GM12878 (cell line): Measurements from ENCODE around the gene SIK3. TPM values are rescaled to one million over a fixed set of nuclear protein-coding genes. Genes with fewer than 3 reads are reported as not detected.

Source experiments
- ATAC-seq: fragments of 200-7000 bp; cut with Tn5 transposase; 3 replicates; pipeline ENCODE4 v1.9.1; 2020; ENCODE audit warnings: mild to moderate bottlenecking, moderate library complexity
- BruUV-seq: library from RNA; stranded (reverse); fragments of 400-500 nt; replicated peaks from 2 replicates; lab custom pipeline; 2021; lab: Mats Ljungman, UMichigan
- CTCF ChIA-PET: fragments of 300-600 bp; sonication (Branson Sonifier 250); formaldehyde crosslinking; extraction: SDS; loops from one replicate; lab custom pipeline; 2021; ENCODE audit warnings: inconsistent platforms; lab: Yijun Ruan, JAX
- POLR2A ChIA-PET: fragments of 350-600 bp; formaldehyde crosslinking; extraction: SDS; loops from one replicate; lab custom pipeline; 2021; ENCODE audit warnings: inconsistent platforms; lab: Charles Lee
- RAD21 ChIA-PET: fragments of 300-600 bp; sonication (Branson Sonifier 250); formaldehyde crosslinking; loops from one replicate; lab custom pipeline; 2023; ENCODE audit warnings: antibody characterized with exemption; ENCODE audit not compliant: unreplicated experiment; lab: Charles Lee
- SMC1A ChIA-PET: fragments of 300-600 bp; sonication (Branson Sonifier 250); formaldehyde crosslinking; loops from one replicate; lab custom pipeline; 2023; ENCODE audit not compliant: unreplicated experiment, uncharacterized antibody; lab: Charles Lee
- DNase-seq: peaks from one replicate; pipeline ENCODE4 v3.0.0-alpha.2; 2011; ENCODE audit warnings: low read depth, low spot score
- FAIRE-seq: peaks from 3 replicates; lab custom pipeline; 2011; peaks lifted over from hg19 to GRCh38; lab: Jason Lieb, UNC
- H2AFZ ChIP-seq: 2 replicates; pipeline ENCODE4 v1.6.0; 2011; ENCODE audit warnings: low read depth, low read length, control low read depth; ENCODE audit not compliant: control insufficient read depth
- H3K27ac ChIP-seq: 2 replicates; pipeline ENCODE4 v1.5.1; 2011; ENCODE audit warnings: control low read depth; ENCODE audit not compliant: control insufficient read depth, insufficient read depth
- H3K27me3 ChIP-seq, 2 experiments: replicated peaks in 1 of 2; 2 replicates each; pipeline versions ENCODE4 v1.6.0 to v1.6.1; 2011; ENCODE audit warnings: low read length in 1 of 2; ENCODE audit not compliant: control insufficient read depth in 2 of 2, insufficient read depth in 2 of 2
- H3K36me3 ChIP-seq, 2 experiments: 2 replicates each; pipeline ENCODE4 v1.5.1; 2011; ENCODE audit warnings: low read length in 1 of 2; ENCODE audit not compliant: control insufficient read depth in 2 of 2, insufficient read depth in 2 of 2
- H3K4me1 ChIP-seq: 2 replicates; pipeline ENCODE4 v1.6.1; 2011; ENCODE audit warnings: mild to moderate bottlenecking, low read length, moderate library complexity, mixed read lengths; ENCODE audit not compliant: control insufficient read depth, insufficient read depth
- H3K4me2 ChIP-seq: 2 replicates; pipeline ENCODE4 v1.6.0; 2011; ENCODE audit warnings: control low read depth; ENCODE audit not compliant: control insufficient read depth, insufficient read depth
- H3K4me3 ChIP-seq: fragments of 200-600 bp; sonication (generic); 2 replicates; pipeline ENCODE4 v1.5.1; 2016
- H3K79me2 ChIP-seq: 2 replicates; pipeline ENCODE4 v1.6.0; 2011; ENCODE audit warnings: low read length; ENCODE audit not compliant: control insufficient read depth, insufficient read depth
- H3K9ac ChIP-seq: 2 replicates; pipeline ENCODE4 v1.8.0; 2011; ENCODE audit warnings: low read length, control low read depth, mixed read lengths; ENCODE audit not compliant: control insufficient read depth, insufficient read depth
- H3K9me3 ChIP-seq: replicated peaks from 3 replicates; pipeline ENCODE4 v1.5.1; 2011; ENCODE audit warnings: mild to moderate bottlenecking, low read length; ENCODE audit not compliant: control insufficient read depth, insufficient read depth
- H4K20me1 ChIP-seq: 2 replicates; pipeline ENCODE4 v1.6.0; 2011; ENCODE audit not compliant: control insufficient read depth, insufficient read depth
- BACH1 ChIP-seq: fragments of 450-650 bp; IDR thresholded peaks from 2 replicates; pipeline ENCODE4 v1.6.1; 2017; ENCODE audit warnings: mild to moderate bottlenecking, borderline replicate concordance
- BHLHE40 ChIP-seq, 2 experiments: fragments of 450-650 bp in 1 of 2; IDR thresholded peaks; 2 replicates each; pipeline ENCODE4 v1.6.1; 2011 to 2017; ENCODE audit warnings: low read depth in 2 of 2, borderline replicate concordance in 1 of 2, improper control_type of control experiment in 1 of 2, low read length in 1 of 2, mild to moderate bottlenecking in 1 of 2
- BMI1 ChIP-seq: fragments of 450-650 bp; IDR thresholded peaks from 2 replicates; pipeline ENCODE4 v1.6.1; 2016; ENCODE audit warnings: mild to moderate bottlenecking, moderate library complexity, borderline replicate concordance
- DPF2 ChIP-seq: fragments of 450-650 bp; IDR thresholded peaks from 2 replicates; pipeline ENCODE4 v1.6.1; 2017; ENCODE audit warnings: mild to moderate bottlenecking
- E2F8 ChIP-seq: fragments of 450-650 bp; IDR thresholded peaks from 2 replicates; pipeline ENCODE4 v1.6.1; 2018; ENCODE audit warnings: mild to moderate bottlenecking, low read depth, moderate library complexity; ENCODE audit not compliant: partially characterized antibody
- ESRRA ChIP-seq: IDR thresholded peaks from 2 replicates; pipeline ENCODE4 v1.6.1; 2012; ENCODE audit warnings: mild to moderate bottlenecking, low read length, improper control_type of control experiment
- ETV6 ChIP-seq, 2 experiments: fragments of 450-650 bp in 1 of 2; IDR thresholded peaks in 1 of 2; conservative IDR thresholded peaks in 1 of 2; 2 replicates each; pipeline ENCODE4 v1.6.1; 2014; ENCODE audit warnings: antibody characterized with exemption in 1 of 2, borderline replicate concordance in 1 of 2, low read depth in 1 of 2, mild to moderate bottlenecking in 1 of 2, moderate library complexity in 1 of 2
- EZH2 ChIP-seq: IDR thresholded peaks from 2 replicates; pipeline ENCODE4 v1.6.1; 2012; ENCODE audit warnings: low read depth, mild to moderate bottlenecking, control low read depth, inconsistent platforms, low read length, borderline replicate concordance; ENCODE audit not compliant: control insufficient read depth
- GABPA ChIP-seq: IDR thresholded peaks from 2 replicates; pipeline ENCODE4 v1.6.1; 2014; ENCODE audit warnings: antibody characterized with exemption, low read depth, mild to moderate bottlenecking, inconsistent platforms
- HCFC1 ChIP-seq: fragments of 150-350 bp; IDR thresholded peaks from 2 replicates; pipeline ENCODE4 v1.6.1; 2014; ENCODE audit warnings: low read length
- HDGF ChIP-seq: fragments of 450-650 bp; IDR thresholded peaks from 2 replicates; pipeline ENCODE4 v1.6.1; 2016; ENCODE audit warnings: antibody characterized with exemption
- IRF5 ChIP-seq: fragments of 450-650 bp; IDR thresholded peaks from 2 replicates; pipeline ENCODE4 v1.6.1; 2017; ENCODE audit warnings: borderline replicate concordance
- NR2F1 ChIP-seq: fragments of 450-650 bp; conservative IDR thresholded peaks from 2 replicates; pipeline ENCODE4 v1.6.1; 2017; ENCODE audit warnings: mild to moderate bottlenecking
- POLR2AphosphoS5 ChIP-seq: IDR thresholded peaks from 2 replicates; pipeline ENCODE4 v1.6.1; 2011; ENCODE audit warnings: mild to moderate bottlenecking, low read length, inconsistent platforms
- TAF1 ChIP-seq: IDR thresholded peaks from 2 replicates; pipeline ENCODE4 v1.6.1; 2011; ENCODE audit warnings: mild to moderate bottlenecking, low read depth, low read length, borderline replicate concordance
- WGBS: methylation state at CpG from one replicate; pipeline ENCODE4 v1.1.6; 2016; ENCODE audit warnings: low lambda C conversion rate; ENCODE audit not compliant: insufficient replicate concordance, insufficient coverage; ENCODE audit errors: missing lambda C conversion rate; 5-methylcytosine and 5-hydroxymethylcytosine counted together
- in situ Hi-C: fragments of 300-500 bp; cut with MboI; formaldehyde crosslinking; loops from 9 replicates; pipeline ENCODE4 v1.14.3; 2018; ENCODE audit warnings: mixed read lengths
- intact Hi-C: fragments of 100-400 bp; cut with micrococcal nuclease; formaldehyde crosslinking; loops from one replicate; pipeline ENCODE4 v1.14.2; 2022; ENCODE audit not compliant: unreplicated experiment
- polyA plus RNA-seq, 11 experiments: library from polyadenylated mRNA; depleted of rRNA in 4 of 11; unstranded in 6 of 11; stranded (reverse) in 5 of 11; fragments of >200 nt; fragmentation: Nextera tagmentation in 4 of 11; fragmentation: Illumina TruSeq in 1 of 11; extraction: Ambion mirVana in 4 of 11; extraction: Trizol in 1 of 11; gene quantifications; 1 replicate in 1 of 11; 2 replicates in 10 of 11; pipeline versions ENCODE4 v1.2.1 to v1.2.3, GENCODE V29; 2011 to 2016; ENCODE audit warnings: inconsistent platforms in 2 of 11, missing spikeins in 2 of 11, low read depth in 1 of 11
- total RNA-seq, 4 experiments: library from RNA; depleted of rRNA in 3 of 4; stranded (reverse); fragments of >200 nt in 3 of 4; fragmentation: Illumina TruSeq in 1 of 4; extraction: Trizol in 1 of 4; gene quantifications; 2 replicates each; pipeline versions ENCODE4 v1.2.1 to v1.2.3, GENCODE V29; 2013 to 2021

SIK3 gene
- total and polyA plus RNA-seq, 10 of the 15 experiments (the other 5 are each of a cell fraction or from before 2014, with no cell fraction given): 2.5 to 31.9 (median 11.1) TPM

GRCh38 chr11:116917632-116918031, 180.6 kb downstream of the SIK3 start (continued):
- TF ChIP-seq GABPA: no peak
- no peak for TF ChIP-seq EZH2
- TF ChIP-seq TAF1: no peak
- no peak for TF ChIP-seq BACH1

GRCh38 chr11:116916886-116917285, 181.3 kb downstream of the SIK3 start:
- no peaks in the 10 kb centered on the region for H3K4me1 ChIP-seq
- no peak overlapping the region for H2AFZ ChIP-seq
- BruUV-seq: no TSS peak
- no peaks in the 10 kb centered on the region for H3K79me2 ChIP-seq
- FAIRE-seq (no peak), ATAC-seq (no peak), DNase-seq (no peak)
- no peaks in the 10 kb centered on the region for H3K27me3 ChIP-seq
- H3K36me3 ChIP-seq: no peaks in the 10 kb centered on the region
- intact Hi-C loops (no loop called here), in situ Hi-C loops (no loop called here)
- no peak for TF ChIP-seq ESRRA
- no peak for TF ChIP-seq POLR2AphosphoS5
- no peak for TF ChIP-seq ETV6 (conservative IDR thresholded peaks at IDR 0.05 in 1 of 2, IDR thresholded peaks at IDR 0.05 in 1 of 2; ENCODE audit: borderline replicate concordance in 1 of 2, low read depth in 1 of 2)
- no peak for TF ChIP-seq IRF5
- no peak for TF ChIP-seq BHLHE40 (IDR thresholded peaks at IDR 0.05; ENCODE audit: borderline replicate concordance in 1 of 2, low read depth in 2 of 2, low read length in 1 of 2)
- no peak for TF ChIP-seq HCFC1
- no peak for TF ChIP-seq E2F8
- TF ChIP-seq DPF2: no peak
- TF ChIP-seq BMI1: no peak
- no peak for TF ChIP-seq GABPA
- no peak for TF ChIP-seq HDGF
- no peak for TF ChIP-seq NR2F1
- H3K9ac ChIP-seq: no peak overlapping the region
- POLR2A ChIA-PET: no interaction called here
- no peaks in the 10 kb centered on the region for H4K20me1 ChIP-seq
- no peak overlapping the region for H3K27ac ChIP-seq
- H3K4me3 ChIP-seq: no peak overlapping the region
- CTCF ChIA-PET: interaction anchor here (0.6 to 1.7 kb wide), 4 partner anchors 9 to 84 kb away, joined by 3 to 8 read pairs (median 3); no protein-coding TSS in a partner anchor
- H3K4me2 ChIP-seq: no peak overlapping the region
- WGBS: 81% methylated on average over 12 of the region's 12 CpGs
- H3K9me3 ChIP-seq: no peaks in the 10 kb centered on the region
- SMC1A ChIA-PET: interaction anchor here (0.6 to 1.4 kb wide), 7 partner anchors 8 to 200 kb away, joined by 3 to 4 read pairs (median 3); no protein-coding TSS in a partner anchor
- RAD21 ChIA-PET: interaction anchor here (0.7 kb wide), 1 partner anchor 8 kb away, joined by 3 read pairs; no protein-coding TSS in a partner anchor
